EH (cell line): ENCODE data around the gene FAM222A.

Experiments used
- DNase-seq: peaks from one replicate; pipeline ENCODE4 v3.0.0-alpha.2; 2015; ENCODE audit warnings: low read depth

Gene FAM222A

GRCh38 chr12:109737126-109737525, 23.5 kb downstream of the FAM222A start:
- DNase-seq: no peak

- no peak for DNase-seq
Observed at GRCh38 chr12:109737631-109738030, 24.0 kb downstream of the FAM222A start.

DNA sequence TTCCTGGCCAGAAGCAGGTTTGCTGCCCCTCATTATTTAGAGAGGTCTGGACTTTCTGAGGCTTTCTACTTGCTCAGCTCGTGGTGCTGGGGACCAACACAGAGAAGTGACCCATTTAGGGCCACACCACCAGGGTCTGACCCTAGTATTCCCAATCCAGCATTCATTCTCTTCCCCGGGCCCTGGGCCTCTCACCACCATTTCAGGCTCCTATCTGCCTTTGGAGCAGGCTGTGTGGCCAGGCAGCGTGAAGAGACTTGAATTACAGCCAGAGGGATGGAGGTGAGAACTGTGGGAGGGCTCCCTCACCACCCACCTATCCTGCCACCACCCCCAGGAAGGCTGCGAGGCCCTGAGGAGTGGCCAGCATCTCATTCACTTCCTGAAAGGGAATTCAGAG, 24.6 kb downstream of the FAM222A start:
- DNase-seq: no peak

DNA sequence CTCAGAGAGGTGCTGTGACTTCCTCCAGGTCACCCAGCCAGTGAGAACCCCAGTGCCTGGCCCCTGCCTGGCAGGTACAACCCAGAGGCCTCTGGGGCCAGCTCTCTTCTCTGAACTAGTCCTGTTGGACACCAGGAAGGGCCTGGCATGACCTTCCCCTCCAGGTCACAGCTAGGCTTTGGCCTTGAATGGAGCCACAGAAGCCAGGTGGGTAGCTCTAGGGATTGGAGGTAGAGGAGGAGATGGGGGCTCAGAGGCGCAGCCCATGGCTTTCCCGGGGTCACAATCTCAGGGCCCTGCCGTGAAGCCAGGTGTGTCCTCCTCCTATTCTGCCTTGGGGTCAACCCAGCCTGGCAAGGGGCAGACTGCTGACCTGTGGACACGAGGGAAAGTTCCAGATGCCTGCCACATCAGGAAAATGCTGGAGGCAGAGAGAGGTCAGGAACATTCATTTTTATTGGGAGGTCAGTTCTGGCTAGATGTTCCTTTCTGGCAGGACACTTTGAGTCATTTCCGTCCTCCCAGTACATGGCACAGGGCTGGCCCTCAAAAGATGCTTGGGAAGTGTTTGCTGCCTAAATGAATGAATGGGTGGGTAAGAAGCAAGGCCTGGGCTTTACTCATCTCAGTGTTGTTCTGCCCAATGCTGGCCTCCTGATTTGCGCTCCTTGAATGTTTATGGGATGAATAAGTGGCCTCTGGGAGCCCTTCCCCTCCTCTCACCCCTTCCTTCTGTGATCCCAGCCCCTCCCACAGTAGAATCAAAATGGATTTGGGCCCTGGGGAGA, 25.4 kb downstream of the FAM222A start:
- peak; percentile 67 for DNase-seq

DNA sequence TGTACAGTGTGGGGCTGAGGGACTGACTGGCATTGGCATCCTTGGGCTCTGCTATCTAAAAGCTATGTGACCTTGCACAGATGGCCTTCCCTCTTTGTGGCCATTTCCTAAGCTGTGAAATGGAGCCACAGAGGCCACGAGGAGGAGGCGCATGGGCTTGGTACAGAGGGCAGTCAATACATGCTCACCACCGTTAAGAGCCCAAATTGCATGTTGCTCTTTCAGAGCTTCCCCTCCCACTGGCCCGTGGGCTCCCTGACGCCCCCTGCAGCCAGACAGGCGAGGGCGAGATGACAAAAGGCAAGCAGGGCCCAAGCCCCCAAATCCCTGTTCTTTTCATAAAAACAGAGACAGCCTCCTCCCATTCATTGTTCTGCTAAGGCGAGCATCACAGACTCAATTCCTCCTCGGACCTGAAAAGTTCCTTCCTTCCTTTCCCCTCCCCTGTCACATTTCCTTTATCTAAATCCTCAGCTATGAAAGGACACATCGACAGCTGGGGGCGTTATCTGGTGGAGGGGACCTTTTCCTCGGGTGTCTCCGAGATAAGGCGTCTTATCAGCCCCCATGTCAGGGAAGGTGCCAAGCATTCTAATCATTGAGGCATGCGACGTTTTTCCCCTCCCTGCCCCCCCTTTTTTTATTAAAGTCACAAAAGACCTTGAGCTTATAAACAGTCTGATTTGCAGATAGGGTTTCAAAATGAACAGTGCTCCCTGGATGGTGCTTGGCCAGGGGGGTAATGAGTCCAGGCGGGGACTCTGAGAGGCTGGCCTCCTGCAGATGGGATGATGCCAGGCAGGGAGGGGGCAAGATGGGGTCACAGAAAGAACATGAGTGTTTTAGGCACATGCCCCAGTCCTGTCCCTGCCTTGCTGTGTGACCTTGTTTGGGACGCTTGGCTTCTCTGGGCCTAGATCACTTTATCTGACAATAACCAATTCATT, 26.4 kb downstream of the FAM222A start:
- DNase-seq: no peak

GRCh38 chr12:109740694-109741245, 27.1 kb downstream of the FAM222A start:
- no peak for DNase-seq

- DNase-seq: no peak
Observed at GRCh38 chr12:109741286-109741969, 27.8 kb downstream of the FAM222A start.

- no peak for DNase-seq
Observed at GRCh38 chr12:109741970-109742703, 28.5 kb downstream of the FAM222A start.

DNA sequence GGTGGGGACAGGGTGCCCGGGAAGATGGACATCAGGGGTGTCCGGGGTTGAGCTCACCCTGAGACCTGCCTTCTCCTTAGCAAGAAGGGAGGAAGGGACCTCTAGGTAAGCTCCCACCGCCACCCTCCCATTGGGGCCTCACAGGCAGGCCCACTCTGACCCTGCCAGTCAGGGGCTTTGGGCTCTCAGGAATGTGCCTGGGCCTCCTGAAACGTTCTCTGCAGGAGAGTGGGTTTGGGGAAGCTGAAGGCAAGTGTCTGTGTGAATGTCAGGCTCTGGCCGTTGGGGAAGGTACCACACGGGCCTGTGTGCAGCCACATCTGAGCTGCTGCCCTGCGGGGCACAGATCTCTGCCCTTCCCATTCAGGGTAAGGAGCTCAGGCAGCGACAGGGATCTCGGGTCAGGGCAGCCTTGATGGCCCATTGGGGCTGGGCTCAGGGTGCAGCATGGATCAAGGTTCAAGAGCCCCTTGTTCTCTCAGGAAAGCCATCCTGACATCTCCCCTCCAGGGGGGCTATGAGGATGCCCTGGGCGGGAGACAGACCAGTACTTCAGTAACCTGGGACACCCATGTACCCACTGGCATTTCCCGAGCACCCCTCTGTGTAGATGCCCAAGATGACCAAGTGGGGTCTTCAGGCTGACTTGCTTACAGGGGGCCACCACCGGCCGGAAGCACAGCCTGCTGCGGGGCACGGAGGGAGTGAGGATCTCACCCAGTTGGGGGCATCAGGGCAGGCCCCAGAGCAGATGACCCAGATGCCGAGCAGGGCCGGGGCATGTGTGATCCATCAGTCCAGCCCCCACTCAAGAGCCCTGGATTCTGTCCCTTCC, 29.7 kb downstream of the FAM222A start:
- no peak for DNase-seq

- no peak for DNase-seq
Observed at GRCh38 chr12:109744026-109744425, 30.4 kb downstream of the FAM222A start.

GRCh38 chr12:109744986-109745942, 31.6 kb downstream of the FAM222A start:
- peak; percentile 25 for DNase-seq

GRCh38 chr12:109752117-109753053, 38.8 kb downstream of the FAM222A start:
- DNase-seq: no peak

DNA sequence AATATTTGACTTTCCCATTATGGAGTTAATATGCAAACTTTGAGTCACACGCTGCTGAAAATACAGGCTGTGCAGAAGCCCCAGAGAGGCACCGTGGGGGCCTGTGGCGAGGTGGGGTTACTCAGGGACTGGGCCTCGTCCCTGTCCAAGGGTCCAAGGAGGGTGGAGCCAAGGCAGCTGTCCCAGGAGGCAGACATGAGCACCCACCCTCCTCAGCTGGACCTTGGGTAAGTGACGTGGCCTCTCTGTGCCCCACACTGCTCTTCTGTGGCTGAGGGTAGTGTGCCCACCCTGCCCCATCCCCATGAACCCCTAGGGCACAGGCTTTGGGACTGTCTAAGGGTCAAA, 39.4 kb downstream of the FAM222A start:
- DNase-seq: no peak

GRCh38 chr12:109753959-109754358, 40.3 kb downstream of the FAM222A start:
- DNase-seq: no peak

DNA sequence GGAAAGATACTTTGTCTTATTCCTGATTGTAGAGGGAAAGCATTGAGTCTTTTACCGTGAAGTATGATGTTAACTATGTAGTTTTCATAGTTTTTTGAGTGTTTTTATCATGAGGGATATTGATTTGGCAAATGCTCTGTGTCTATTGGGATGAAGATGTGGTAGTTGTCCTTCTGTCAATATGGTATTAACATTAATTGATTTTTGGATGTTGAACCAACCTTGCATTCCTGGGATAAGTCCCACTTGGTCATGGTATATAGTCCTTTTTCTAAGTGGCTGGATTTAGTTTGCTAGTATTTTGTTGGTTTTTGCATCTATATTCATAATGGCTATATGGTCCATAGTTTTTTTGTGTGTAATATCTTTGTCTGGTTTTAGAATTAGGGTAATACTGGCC, 42.8 kb downstream of the FAM222A start:
- DNase-seq: no peak

DNA sequence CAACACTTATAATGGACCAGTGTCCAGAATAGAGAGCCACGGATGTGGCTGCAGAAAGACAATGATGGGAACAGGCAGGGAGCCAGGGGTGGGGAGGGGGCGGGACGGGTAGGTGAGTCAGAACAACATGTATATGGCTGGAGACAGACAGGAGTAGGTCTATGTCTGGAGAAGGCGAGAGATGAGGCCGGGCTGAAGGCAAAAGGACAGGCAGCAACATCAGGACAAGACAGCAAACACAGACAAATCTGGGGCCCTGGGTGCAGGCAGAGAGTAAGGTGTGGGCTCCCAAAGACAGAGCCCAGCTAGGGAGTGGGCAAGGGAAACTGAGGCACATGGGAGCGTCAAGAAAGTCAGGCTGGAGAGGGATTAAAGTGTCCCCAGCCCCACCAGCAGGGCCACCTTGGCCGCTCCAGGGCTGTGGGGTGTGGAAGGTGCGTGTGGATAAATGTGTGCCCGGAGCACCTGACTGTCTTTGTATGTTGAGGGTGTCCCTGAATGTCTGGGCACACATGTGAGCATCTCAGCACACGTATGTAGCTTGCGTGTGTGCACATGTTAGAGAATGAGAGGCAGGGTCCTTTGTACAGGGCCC, 44.1 kb downstream of the FAM222A start:
- no peak for DNase-seq

- DNase-seq: no peak
Observed at GRCh38 chr12:109758426-109759420, 45.1 kb downstream of the FAM222A start.
